Measurements from ENCODE around the gene VOPP1. TPM values are rescaled to one million over a fixed set of nuclear protein-coding genes. Genes with fewer than 3 reads are reported as not detected.

The VOPP1 gene
- total RNA-seq, 4 donors from 2014 or later, result 23.7 to 42.1 (median 37.5) TPM

- intact Hi-C loops (cut with DNase I), result no loop called here
- no peak for DNase-seq (ENCODE audit: extremely low spot score)
- Histone ChIP-seq H3K4me1 (no peaks in the 10 kb centered on the region), H3K36me3 (peaks cover 14 to 63% (median 31%) of the 10 kb centered on the region in 4 donors), H3K27ac (replicated peaks in 1 of 4) (no peak overlapping the region), H3K4me3 (no peak overlapping the region), H3K27me3 (no peaks in the 10 kb centered on the region), H3K9me3 (no peaks in the 10 kb centered on the region)
- TF ChIP-seq EP300 (IDR thresholded peaks at IDR 0.05) (no peak), POLR2A (IDR thresholded peaks at IDR 0.05; ENCODE audit: low read depth) (no peak), CTCF (IDR thresholded peaks at IDR 0.05) (no peak), POLR2AphosphoS5 (IDR thresholded peaks at IDR 0.05) (no peak)
- WGBS, result 94% methylated on average over 5 of the region's 5 CpGs
Measured at GRCh38 chr7:55486192-55486590, 86.1 kb downstream of the VOPP1 start.

- H3K27me3 ChIP-seq, result no peaks in the 10 kb centered on the region
- no peak overlapping the region for H3K27ac ChIP-seq (replicated peaks in 1 of 4)
- intact Hi-C loops (cut with DNase I), result no loop called here
- no peak overlapping the region for H3K4me3 ChIP-seq
- peaks cover 14 to 59% (median 29%) of the 10 kb centered on the region in 4 donors for H3K36me3 ChIP-seq
- no peaks in the 10 kb centered on the region for H3K4me1 ChIP-seq
- DNase-seq (ENCODE audit: extremely low spot score), result no peak
- no peak for TF ChIP-seq CTCF (IDR thresholded peaks at IDR 0.05)
- TF ChIP-seq POLR2A (IDR thresholded peaks at IDR 0.05; ENCODE audit: low read depth), result no peak
- no peak for TF ChIP-seq EP300 (IDR thresholded peaks at IDR 0.05)
- TF ChIP-seq POLR2AphosphoS5 (IDR thresholded peaks at IDR 0.05), result no peak
- WGBS, result 92% methylated on average over 24 of the region's 28 CpGs
- no peaks in the 10 kb centered on the region for H3K9me3 ChIP-seq
Measured at GRCh38 chr7:55485501-55486191, 86.7 kb downstream of the VOPP1 start.

- Histone ChIP-seq H3K4me1 (no peaks in the 10 kb centered on the region), H3K4me3 (no peak overlapping the region), H3K36me3 (peaks cover 14 to 51% (median 22%) of the 10 kb centered on the region in 4 donors), H3K9me3 (no peaks in the 10 kb centered on the region), H3K27me3 (no peaks in the 10 kb centered on the region), H3K27ac (replicated peaks in 1 of 4) (no peak overlapping the region)
- TF ChIP-seq POLR2AphosphoS5 (IDR thresholded peaks at IDR 0.05) (no peak), CTCF (IDR thresholded peaks at IDR 0.05) (no peak), POLR2A (IDR thresholded peaks at IDR 0.05; ENCODE audit: low read depth) (no peak), EP300 (IDR thresholded peaks at IDR 0.05) (no peak)
- DNase-seq (ENCODE audit: extremely low spot score), result no peak
- 89% methylated on average over 6 of the region's 6 CpGs for WGBS
- intact Hi-C loops (cut with DNase I), result no loop called here
Measured at GRCh38 chr7:55484834-55485233, 87.5 kb downstream of the VOPP1 start.

- intact Hi-C loops (cut with DNase I), result no loop called here
- TF ChIP-seq POLR2AphosphoS5 (IDR thresholded peaks at IDR 0.05), result no peak
- Histone ChIP-seq H3K36me3 (peaks cover 9 to 45% (median 17%) of the 10 kb centered on the region in 4 donors), H3K27ac (replicated peaks in 1 of 4) (no peak overlapping the region), H3K27me3 (no peaks in the 10 kb centered on the region), H3K9me3 (no peaks in the 10 kb centered on the region), H3K4me3 (no peak overlapping the region), H3K4me1 (no peaks in the 10 kb centered on the region)
- DNase-seq (ENCODE audit: extremely low spot score), result no peak
- WGBS, result 94% methylated on average over 5 of the region's 5 CpGs
Measured at GRCh38 chr7:55484241-55484640, 88.1 kb downstream of the VOPP1 start.

- 96% methylated on average over 6 of the region's 6 CpGs for WGBS
- H3K27ac ChIP-seq (replicated peaks in 1 of 4), result no peak overlapping the region
- intact Hi-C loops (cut with DNase I), result no loop called here
Measured at GRCh38 chr7:55483046-55483445, 89.3 kb downstream of the VOPP1 start.

More at GRCh38 chr7:55483046-55483445, 89.3 kb downstream of the VOPP1 start:
- Histone ChIP-seq H3K4me1 (no peaks in the 10 kb centered on the region), H3K36me3 (peaks cover 0 to 34% (median 8%) of the 10 kb centered on the region in 4 donors), H3K27me3 (no peaks in the 10 kb centered on the region), H3K9me3 (no peaks in the 10 kb centered on the region), H3K4me3 (no peak overlapping the region)
- DNase-seq (ENCODE audit: extremely low spot score), result no peak
- no peak for TF ChIP-seq POLR2AphosphoS5 (IDR thresholded peaks at IDR 0.05)
- no peak for TF ChIP-seq POLR2A (IDR thresholded peaks at IDR 0.05; ENCODE audit: low read depth)
- no peak for TF ChIP-seq CTCF (IDR thresholded peaks at IDR 0.05)
- TF ChIP-seq EP300 (IDR thresholded peaks at IDR 0.05), result no peak
